ENCODE data around the gene AMN.

GRCh38 chr14:102898298-102898697 lies 24.2 kb upstream of the AMN start:
- no peak for TF ChIP-seq CTCF (IDR thresholded peaks at IDR 0.05)
- TF ChIP-seq POLR2A (IDR thresholded peaks at IDR 0.05; ENCODE audit: low read depth) = no peak
- TF ChIP-seq POLR2AphosphoS5 (IDR thresholded peaks at IDR 0.05) = no peak
- no peak for TF ChIP-seq EP300 (IDR thresholded peaks at IDR 0.05)
